Stimulated activated CD8-positive, alpha-beta memory T cell treated with anti-CD3 and anti-CD28 coated beads, Interleukin-7, amount 100 ng/mL, for 4 hours (primary cell): ENCODE measurements around the gene FADS3.
A peak's percentile ranks its signal among the peaks of the same experiment; 100 is the strongest.

Source experiments
- DNase-seq, 2 donors: peaks; one replicate each; pipeline ENCODE4 v3.0.0-alpha.2; 2020; ENCODE audit warnings: low read depth in 2 of 2

The FADS3 gene

GRCh38 chr11:61913699-61914395, 22.5 kb upstream of the FADS3 start:
- no peak for DNase-seq

DNA sequence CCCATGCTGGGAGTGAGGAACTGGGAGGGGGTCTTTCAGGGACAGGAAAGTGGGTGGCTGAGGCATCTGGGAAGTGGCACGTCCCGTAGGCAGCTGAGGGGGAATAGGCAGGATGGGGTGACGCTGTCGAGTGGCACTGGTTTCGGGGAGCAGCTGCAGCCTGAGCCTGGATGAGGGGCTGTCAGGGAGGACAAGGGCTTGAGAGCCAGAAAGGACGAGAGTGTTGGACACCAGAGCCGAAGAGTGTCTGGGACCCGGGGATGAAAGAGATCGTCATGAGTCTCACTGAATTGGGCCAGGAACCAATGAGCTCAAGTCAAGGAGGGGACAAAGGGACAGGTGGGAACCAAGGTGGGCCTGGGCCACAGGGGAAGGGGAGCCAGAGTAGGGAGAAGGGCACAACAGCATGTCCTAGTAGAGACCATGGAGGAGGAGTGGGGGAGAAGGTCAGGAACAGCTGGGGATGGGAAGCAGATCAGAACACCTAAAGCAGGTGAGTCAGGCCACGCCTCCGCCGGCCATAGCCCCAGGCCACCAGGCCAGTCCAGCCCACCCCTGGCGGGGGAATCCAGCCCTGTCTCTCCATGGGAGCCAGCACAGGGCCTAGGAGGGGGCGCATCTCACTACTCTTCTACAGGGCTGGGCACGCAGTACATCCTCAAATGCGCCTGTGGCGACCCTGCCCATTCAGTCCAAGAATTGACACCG, 21.8 kb upstream of the FADS3 start:
- no peak for DNase-seq

- no peak for DNase-seq
Measured at GRCh38 chr11:61912530-61912898, 21.2 kb upstream of the FADS3 start.

- no peak for DNase-seq
Measured at GRCh38 chr11:61911701-61912529, 20.6 kb upstream of the FADS3 start.

DNA sequence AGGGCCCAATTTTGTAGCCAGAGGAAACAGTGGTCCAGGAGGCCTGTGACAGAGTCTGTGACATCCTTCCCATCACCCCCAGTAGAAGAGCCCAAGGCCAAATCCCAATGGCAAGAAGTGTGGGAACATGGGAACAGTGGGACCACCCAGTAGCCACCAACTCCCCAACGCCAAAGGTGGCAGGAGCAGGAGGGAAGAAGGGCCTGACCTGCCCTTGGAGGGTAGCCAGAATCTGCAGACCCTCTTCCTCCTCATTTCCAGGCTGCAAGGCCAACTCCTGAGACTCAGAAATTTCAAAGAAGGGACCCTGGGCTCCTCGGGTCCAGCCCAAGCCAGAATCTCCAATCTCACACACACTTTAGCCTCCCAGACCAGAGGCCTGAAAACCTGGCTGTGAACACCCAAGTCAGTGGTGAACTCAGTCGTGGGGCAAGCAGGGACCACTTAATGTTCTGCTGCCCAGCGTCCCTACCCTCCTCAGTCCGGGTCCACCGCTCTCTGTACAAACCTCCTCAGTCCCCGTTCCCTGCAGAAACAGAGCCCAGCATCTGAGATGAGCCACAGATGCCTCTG, 19.9 kb upstream of the FADS3 start:
- no peak for DNase-seq

- DNase-seq = no peak
Measured at GRCh38 chr11:61910187-61911127, 19.1 kb upstream of the FADS3 start.

DNA sequence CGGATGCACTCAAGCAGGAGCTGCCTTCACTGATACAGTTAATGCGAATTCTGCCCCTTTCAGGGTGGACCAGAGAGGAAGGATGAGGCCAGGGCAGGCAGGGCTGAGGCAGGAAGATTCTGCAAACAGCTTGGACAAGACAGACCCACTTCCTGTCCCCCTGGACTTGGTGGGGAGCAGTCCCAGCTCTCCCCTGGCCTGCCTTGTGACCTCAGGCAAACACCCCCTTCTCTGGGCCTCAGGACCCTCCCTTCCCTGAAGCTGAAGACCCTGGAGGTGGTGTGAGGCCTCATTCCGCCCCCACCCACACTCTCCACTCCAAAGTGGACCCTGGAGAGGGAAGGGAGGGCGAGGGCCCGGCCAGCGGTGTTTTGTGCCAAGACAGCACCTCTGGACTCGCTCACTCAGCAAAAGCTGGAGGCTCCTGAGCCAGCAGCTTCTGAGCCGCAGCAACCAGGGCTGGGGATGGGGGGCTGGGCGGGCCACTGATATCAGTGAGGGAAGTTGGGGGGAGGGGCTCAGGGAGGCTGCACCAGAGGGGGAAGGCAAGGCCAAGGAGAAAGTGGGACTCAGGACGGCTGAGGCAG, 17.5 kb upstream of the FADS3 start:
- DNase-seq = no peak

DNA sequence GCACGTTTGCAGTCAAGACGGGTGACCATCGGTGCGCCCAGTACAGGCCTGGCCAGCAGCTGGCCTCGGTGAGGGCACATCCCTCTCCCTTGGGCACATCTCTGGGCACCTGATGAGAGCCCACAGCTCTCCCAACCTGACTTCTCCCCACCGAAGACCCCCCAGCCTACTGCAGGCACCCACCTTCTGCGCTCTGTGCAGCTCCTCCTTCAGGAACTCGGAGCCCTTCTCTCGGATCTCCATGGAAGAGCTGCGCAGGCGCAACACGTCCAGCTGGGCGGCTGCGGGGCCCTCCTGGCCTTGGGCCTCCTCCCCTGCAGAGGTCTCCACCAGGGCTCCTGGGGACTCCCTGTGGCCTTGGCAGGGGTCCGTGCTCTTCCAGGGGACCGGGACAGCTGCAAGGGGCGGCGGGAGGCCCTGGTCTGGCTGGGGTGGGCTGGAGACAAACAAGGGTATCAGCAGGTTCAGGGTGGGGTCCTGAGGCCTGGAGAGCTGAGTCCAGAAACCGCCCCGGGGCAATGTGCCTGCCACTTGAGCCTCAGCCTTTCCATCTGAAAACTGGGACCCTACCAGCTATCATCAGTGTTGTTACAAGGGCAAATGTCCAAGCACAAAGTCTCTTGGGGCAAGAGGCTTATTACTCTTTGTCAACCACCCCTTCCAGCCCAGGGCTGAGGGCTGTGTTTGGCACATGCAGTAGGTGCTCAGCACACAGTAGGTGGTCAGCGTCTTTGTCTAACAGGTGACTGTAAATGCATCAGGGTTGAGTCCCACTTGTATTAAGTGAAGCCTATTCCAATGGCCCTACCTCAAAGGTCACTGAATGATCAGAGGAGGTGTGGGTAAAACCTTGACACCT, 16.8 kb upstream of the FADS3 start:
- DNase-seq = no peak

GRCh38 chr11:61907282-61907681, 15.9 kb upstream of the FADS3 start:
- no peak for DNase-seq

- no peak for DNase-seq
Measured at GRCh38 chr11:61906522-61906909, 15.2 kb upstream of the FADS3 start.

DNA sequence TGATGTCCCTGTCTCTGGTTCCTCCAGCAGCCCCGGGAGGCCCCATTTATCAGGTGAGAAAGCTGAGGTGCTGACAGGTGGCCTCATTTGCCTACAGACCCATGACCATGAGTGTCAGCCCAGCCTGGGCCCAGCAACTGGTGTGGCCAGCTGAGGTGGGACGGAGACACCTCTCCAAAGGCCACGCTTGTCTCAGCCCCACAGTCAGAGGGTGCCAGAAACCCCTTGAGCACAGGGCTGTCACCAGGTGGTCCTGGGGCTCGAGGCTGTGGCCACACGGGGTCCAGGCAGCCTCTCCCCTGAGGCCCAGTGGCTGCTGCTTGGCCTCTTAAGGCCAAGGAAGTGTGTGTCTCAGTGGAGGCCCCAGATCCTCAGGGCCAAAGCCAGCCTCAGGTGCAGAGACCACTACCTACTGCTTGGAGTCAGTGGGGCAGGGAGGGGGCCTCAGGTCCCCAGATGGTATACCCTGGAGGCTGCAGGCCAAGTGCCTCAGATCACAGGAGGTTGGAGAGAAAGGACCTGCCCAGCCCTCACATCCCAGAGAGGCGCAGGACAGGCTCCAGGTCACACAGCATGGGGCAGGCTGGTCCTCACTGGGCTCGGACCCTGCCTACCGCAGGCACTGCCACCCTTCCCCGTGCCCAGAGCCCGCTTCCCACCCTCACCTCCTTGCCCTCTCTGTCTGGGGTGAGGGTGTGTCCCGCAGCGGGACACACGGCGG, 14.6 kb upstream of the FADS3 start:
- no peak for DNase-seq

GRCh38 chr11:61905067-61905696, 13.8 kb upstream of the FADS3 start:
- DNase-seq = no peak

GRCh38 chr11:61904539-61905048, 13.2 kb upstream of the FADS3 start:
- no peak for DNase-seq

DNA sequence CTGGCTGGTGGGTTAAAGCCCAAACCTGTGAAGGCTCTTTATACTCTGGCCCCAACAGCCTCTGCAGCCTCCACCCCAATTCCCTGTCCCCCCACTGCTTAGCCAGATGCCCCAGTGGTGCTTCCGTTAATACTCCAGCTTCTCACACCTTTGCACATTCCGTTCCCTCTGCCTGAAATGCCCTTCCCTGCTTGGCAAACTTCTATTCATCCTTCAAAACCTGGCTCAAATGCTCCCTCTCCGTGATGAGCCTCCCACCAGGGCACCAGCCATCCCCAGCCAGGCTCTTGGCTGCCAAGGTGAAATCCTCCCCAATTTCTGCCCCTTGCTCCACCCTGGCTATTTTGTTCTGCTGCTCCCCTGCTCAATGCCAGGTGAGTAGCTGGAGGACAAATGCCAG, 12.5 kb upstream of the FADS3 start:
- no peak for DNase-seq

GRCh38 chr11:61902313-61902712, 11.0 kb upstream of the FADS3 start:
- DNase-seq = no peak

DNA sequence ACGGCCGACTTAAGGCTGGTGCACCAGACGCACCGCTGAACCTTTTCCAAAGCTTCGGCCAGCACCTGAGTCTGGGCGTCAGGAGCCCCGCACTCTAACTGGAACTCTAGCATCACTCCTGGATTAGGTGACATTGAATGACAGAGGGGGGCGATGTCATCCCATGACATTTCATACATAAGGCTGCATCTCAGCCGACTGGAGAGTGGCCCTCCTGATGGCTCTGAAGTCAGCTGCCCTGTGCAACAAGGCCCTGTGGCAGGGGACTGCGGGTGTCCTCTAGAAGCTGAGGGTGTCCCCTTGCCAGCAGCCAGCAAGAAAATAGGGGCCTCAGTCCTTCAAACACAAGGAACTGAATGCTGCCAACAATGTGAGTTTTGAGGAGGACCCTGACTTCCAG, 10.1 kb upstream of the FADS3 start:
- DNase-seq = no peak

GRCh38 chr11:61900251-61900650, 8.9 kb upstream of the FADS3 start:
- DNase-seq = no peak

DNA sequence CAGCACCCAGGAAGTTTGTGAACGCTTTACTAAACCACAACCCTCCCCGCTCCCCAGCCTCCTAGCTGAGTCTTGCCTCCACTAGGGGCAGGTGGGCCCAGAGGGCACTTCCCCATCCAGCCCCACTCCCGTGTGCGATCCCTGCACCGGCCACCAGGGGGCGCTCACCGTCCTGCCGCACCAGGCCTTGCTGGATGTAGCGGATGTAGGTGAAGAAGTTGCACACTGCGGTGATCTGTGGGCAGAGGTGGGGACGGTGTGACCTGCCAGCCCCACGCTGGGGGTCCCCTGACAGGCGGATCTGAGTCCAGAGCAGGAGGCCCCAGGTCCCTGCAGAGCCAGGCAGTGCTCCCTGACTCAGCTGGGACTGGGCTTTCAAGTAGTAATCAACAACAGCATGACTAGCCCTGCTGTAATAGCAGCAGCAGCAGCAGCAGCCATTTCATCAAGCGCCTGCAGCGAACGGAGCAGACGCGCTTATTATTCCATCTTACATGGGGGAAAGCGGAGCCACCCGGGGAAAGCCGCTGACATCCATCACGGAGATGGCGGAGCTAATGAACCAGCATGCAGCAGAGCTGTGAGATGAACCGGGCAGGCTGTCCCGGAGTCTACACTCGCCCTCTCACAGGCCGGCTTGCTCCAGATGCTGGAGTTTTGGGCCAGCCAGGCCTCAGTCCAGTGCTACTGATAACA, 7.9 kb upstream of the FADS3 start:
- DNase-seq = peak; percentile 79 to 83
